Measurements from ENCODE around the gene SIX2. TPM values are rescaled to one million over a fixed set of nuclear protein-coding genes. Genes with fewer than 3 reads are reported as not detected.

SIX2 gene
- total RNA-seq, 1 donor from 2014 or later: 2.3 TPM

GRCh38 chr2:45020439-45020838 lies 11.2 kb upstream of the SIX2 start:
- no peak for DNase-seq (ENCODE audit: low spot score)

GRCh38 chr2:45018023-45018422 lies 8.8 kb upstream of the SIX2 start:
- DNase-seq (ENCODE audit: low spot score): no peak

- DNase-seq (ENCODE audit: low spot score): no peak
Measured at GRCh38 chr2:45014831-45015230, 5.6 kb upstream of the SIX2 start.

GRCh38 chr2:45014016-45014702 lies 4.9 kb upstream of the SIX2 start:
- no peak for DNase-seq (ENCODE audit: low spot score)

GRCh38 chr2:45013229-45014015 lies 4.2 kb upstream of the SIX2 start:
- DNase-seq (ENCODE audit: low spot score): no peak

GRCh38 chr2:45012733-45013132 lies 3.5 kb upstream of the SIX2 start:
- DNase-seq (ENCODE audit: low spot score): no peak

GRCh38 chr2:45011621-45012602 lies 2.7 kb upstream of the SIX2 start:
- no peak for DNase-seq (ENCODE audit: low spot score)

GRCh38 chr2:45011121-45011520 lies 1.9 kb upstream of the SIX2 start:
- DNase-seq (ENCODE audit: low spot score): no peak

GRCh38 chr2:45010702-45011012 lies 1.4 kb upstream of the SIX2 start:
- DNase-seq (ENCODE audit: low spot score): no peak

- DNase-seq (ENCODE audit: low spot score): no peak
Measured at GRCh38 chr2:45009928-45010701, 863 bp upstream of the SIX2 start.

- DNase-seq (ENCODE audit: low spot score): no peak
Measured at GRCh38 chr2:45008296-45009129, 739 bp downstream of the SIX2 start.

- no peak for DNase-seq (ENCODE audit: low spot score)
Measured at GRCh38 chr2:45007961-45008295, 1.3 kb downstream of the SIX2 start.

- DNase-seq (ENCODE audit: low spot score): no peak
Measured at GRCh38 chr2:45006942-45007287, 2.3 kb downstream of the SIX2 start.

- DNase-seq (ENCODE audit: low spot score): no peak
Measured at GRCh38 chr2:45006041-45006941, 3.0 kb downstream of the SIX2 start.

GRCh38 chr2:45005261-45006002 lies 3.8 kb downstream of the SIX2 start:
- DNase-seq (ENCODE audit: low spot score): no peak

- DNase-seq (ENCODE audit: low spot score): no peak
Measured at GRCh38 chr2:45004562-45005191, 4.6 kb downstream of the SIX2 start.

GRCh38 chr2:45003579-45004551 lies 5.4 kb downstream of the SIX2 start:
- DNase-seq (ENCODE audit: low spot score): no peak
